Measurements from ENCODE around the gene RNF115.
"Not testable (repeated sequence)": the region's sequence is repeated elsewhere in the genome, so short reads cannot be mapped to it uniquely, and the experiment has no call there.

RNF115 gene

GRCh38 chr1:145782272-145783099 is 41.4 kb downstream of the RNF115 start:
- DNase-seq (ENCODE audit: extremely low spot score, insufficient read length, low read depth): no peak
- no peak for FAIRE-seq

GRCh38 chr1:145778146-145778540 is 45.8 kb downstream of the RNF115 start:
- DNase-seq (ENCODE audit: extremely low spot score, insufficient read length, low read depth): no peak
- FAIRE-seq: no peak

- DNase-seq (ENCODE audit: extremely low spot score, insufficient read length, low read depth): no peak
- FAIRE-seq: no peak
Measured at GRCh38 chr1:145777357-145778145, 46.3 kb downstream of the RNF115 start.

DNA sequence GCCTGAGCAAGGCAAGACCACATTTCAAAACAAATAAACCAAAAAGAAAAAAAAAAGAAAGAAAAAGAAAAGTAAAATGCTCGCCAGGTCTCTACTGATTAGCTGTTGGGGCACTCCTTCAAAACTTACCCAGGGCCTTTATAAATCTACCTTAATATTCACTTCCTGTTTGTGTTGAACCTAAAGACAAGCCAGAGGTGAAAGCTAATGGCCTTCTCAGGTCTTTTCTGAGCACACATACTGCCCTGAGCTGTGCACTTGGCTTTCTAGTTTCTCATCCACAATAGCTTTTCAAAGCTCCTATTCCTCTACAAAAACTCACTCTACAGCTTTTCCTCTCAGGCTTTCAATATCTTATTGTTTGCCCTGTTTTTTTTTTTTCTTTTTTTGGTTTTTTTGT is 50.5 kb downstream of the RNF115 start:
- FAIRE-seq (peak; percentile 31), DNase-seq (ENCODE audit: extremely low spot score, insufficient read length, low read depth) (no peak)

DNA sequence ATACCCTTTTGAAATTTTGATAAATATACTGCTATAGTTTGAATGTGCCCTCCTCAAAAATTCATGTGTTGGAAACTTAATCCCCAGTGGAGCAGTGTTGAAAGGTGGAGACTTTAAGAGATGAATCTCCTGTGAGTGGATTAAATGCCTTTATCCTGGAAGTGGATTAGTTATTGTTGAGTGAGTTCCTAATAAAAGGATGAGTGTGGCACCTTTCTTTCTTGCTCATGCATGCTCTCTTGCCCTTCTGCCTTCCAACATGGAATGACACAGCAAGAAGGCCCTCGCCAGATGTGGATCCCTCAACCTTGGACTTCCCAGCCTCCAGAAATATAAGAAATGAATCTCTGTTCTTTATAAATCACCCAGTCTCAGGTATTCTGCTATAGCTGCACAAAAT is 52.8 kb downstream of the RNF115 start:
- no peak for DNase-seq (ENCODE audit: extremely low spot score, insufficient read length, low read depth)
- FAIRE-seq: no peak

- FAIRE-seq; DNase-seq (ENCODE audit: extremely low spot score, insufficient read length, low read depth): not testable (repeated sequence)
Measured at GRCh38 chr1:145768004-145768403, 55.9 kb downstream of the RNF115 start.

GRCh38 chr1:145766926-145767325 is 57.0 kb downstream of the RNF115 start:
- FAIRE-seq; DNase-seq (ENCODE audit: extremely low spot score, insufficient read length, low read depth): not testable (repeated sequence)

GRCh38 chr1:145765585-145766360 is 58.1 kb downstream of the RNF115 start:
- DNase-seq (ENCODE audit: extremely low spot score, insufficient read length, low read depth): not testable (repeated sequence)

GRCh38 chr1:145765127-145765526 is 58.8 kb downstream of the RNF115 start:
- FAIRE-seq; DNase-seq (ENCODE audit: extremely low spot score, insufficient read length, low read depth): not testable (repeated sequence)

More at GRCh38 chr1:145765585-145766360, 58.1 kb downstream of the RNF115 start:
- not testable (repeated sequence) for FAIRE-seq

- FAIRE-seq: not testable (repeated sequence)
Measured at GRCh38 chr1:145764231-145764940, 59.5 kb downstream of the RNF115 start.

GRCh38 chr1:145762001-145762400 is 61.9 kb downstream of the RNF115 start:
- DNase-seq (ENCODE audit: extremely low spot score, insufficient read length, low read depth); FAIRE-seq: not testable (repeated sequence)

More at GRCh38 chr1:145764231-145764940, 59.5 kb downstream of the RNF115 start:
- not testable (repeated sequence) for DNase-seq (ENCODE audit: extremely low spot score, insufficient read length, low read depth)

GRCh38 chr1:145761498-145761897 is 62.4 kb downstream of the RNF115 start:
- not testable (repeated sequence) for FAIRE-seq; DNase-seq (ENCODE audit: extremely low spot score, insufficient read length, low read depth)

DNA sequence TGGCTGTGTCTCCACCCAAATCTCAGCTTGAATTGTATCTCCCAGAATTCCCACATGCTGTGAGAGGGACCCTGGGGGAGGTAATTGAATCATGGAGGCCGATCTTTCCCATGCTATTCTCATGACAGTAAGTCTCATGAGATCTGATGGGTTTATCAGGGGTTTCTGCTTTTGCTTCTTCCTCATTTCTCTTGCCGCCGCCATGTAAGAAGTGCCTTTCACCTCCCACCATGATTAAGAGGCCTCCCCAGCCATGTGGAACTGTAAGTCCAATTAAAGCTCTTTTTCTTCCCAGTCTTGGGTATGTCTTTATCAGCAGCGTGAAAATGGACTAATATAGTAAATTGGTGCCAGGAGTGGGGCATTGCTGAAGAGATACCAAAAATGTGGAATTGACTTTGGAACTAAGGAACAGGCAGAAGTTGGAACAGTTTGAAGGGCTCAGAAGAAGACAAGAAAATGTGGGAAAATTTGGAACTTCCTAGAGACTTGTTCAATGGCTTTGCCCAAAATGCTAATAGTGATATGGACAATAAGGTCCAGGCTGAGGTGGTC is 63.4 kb downstream of the RNF115 start:
- FAIRE-seq; DNase-seq (ENCODE audit: extremely low spot score, insufficient read length, low read depth): not testable (repeated sequence)

DNA sequence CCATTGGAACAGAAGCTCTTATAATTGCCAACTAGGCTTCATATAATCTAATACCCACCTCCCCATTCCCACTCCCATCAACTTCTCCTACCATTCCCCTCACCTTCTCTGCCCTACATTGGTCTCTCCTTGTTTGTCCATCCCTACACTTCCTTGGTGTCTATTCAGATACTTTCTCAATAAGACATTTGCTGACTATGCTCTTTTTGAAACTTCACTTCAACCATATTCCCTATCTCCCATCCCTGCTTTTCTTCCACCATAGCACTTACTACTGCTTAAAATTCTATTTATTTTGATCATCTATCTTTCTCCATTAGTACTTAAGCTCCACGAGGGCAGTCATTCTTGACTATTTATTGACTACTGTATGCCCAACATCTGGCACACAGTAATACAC is 64.2 kb downstream of the RNF115 start:
- DNase-seq (ENCODE audit: extremely low spot score, insufficient read length, low read depth) (no peak), FAIRE-seq (no peak)

GRCh38 chr1:145758575-145758974 is 65.3 kb downstream of the RNF115 start:
- DNase-seq (ENCODE audit: extremely low spot score, insufficient read length, low read depth): no peak
- no peak for FAIRE-seq

DNA sequence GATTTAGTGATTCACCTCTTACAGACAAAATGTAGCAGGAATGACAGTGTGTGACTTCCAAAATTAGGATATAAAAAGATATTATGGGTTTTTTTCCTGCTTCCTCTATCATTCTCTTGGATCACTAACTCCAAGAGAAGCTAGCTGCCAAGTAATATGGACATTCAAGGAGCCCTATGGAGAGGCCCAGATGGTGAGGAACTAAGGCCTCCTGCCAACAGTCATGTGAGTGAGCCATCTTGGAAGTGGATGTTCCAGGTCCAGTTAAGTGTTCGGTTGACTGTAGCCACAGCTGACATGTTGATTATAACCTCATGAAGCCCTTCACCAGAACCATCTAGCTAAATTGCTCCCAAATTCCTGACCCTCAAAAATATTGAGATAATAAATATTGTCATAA is 65.8 kb downstream of the RNF115 start:
- DNase-seq (ENCODE audit: extremely low spot score, insufficient read length, low read depth) (no peak), FAIRE-seq (no peak)

- FAIRE-seq: no peak
Measured at GRCh38 chr1:145757420-145757819, 66.5 kb downstream of the RNF115 start.

GRCh38 chr1:145751491-145752037 is 72.3 kb downstream of the RNF115 start:
- FAIRE-seq: no peak
- DNase-seq (ENCODE audit: extremely low spot score, insufficient read length, low read depth): no peak

More at GRCh38 chr1:145757420-145757819, 66.5 kb downstream of the RNF115 start:
- DNase-seq (ENCODE audit: extremely low spot score, insufficient read length, low read depth): no peak

DNA sequence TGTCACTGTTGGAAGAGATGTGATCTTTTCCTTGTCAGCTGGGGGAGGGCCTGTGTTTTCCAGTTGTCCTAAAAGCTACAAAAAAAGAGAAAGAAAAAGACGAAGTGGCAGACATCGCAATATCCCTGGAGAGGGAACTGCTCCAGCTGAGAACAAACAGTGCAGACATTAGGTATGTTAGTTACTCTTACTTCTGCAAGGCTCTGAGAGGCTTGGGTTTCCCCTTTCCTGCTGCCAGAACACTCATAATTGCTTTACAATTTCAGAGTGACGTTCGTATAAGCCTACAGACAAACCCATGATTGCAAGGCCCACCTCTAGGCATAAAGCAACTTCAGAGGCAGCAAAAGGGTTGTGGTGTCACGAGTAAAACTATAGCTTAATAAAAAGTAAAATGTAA is 73.5 kb downstream of the RNF115 start:
- DNase-seq (ENCODE audit: extremely low spot score, insufficient read length, low read depth) (no peak), FAIRE-seq (no peak)
